ENCODE measurements around the gene CARMIL1.

- TF ChIP-seq CTCF (tag by site-specific recombination; IDR thresholded peaks at IDR 0.05) (no peak), ZNF274 (IDR thresholded peaks at IDR 0.05; ENCODE audit: low read length) (no peak), ZNF274 (tag by site-specific recombination; IDR thresholded peaks at IDR 0.05; ENCODE audit: borderline replicate concordance) (no peak), TCF7L2 (IDR thresholded peaks at IDR 0.05; ENCODE audit: borderline replicate concordance, low read depth, low read length) (no peak)
Observed at GRCh38 chr6:25363427-25363826, 84.3 kb downstream of the CARMIL1 start.
